ENCODE measurements around the gene SMG7.

SMG7 gene

GRCh38 chr1:183588827-183589226 is 116.5 kb downstream of the SMG7 start:
- no peaks in the 10 kb centered on the region for H3K79me2 ChIP-seq (ENCODE audit: control insufficient read depth, insufficient read depth, low read length, unreplicated experiment)
- H3K27me3 ChIP-seq (ENCODE audit: insufficient read depth, low read length), result no peaks in the 10 kb centered on the region
- H3K4me1 ChIP-seq (ENCODE audit: control insufficient read depth, insufficient read depth, low read length, unreplicated experiment), result peaks cover 12% of the 10 kb centered on the region
- no peak overlapping the region for H3K4me3 ChIP-seq (ENCODE audit: low read depth, low read length)
- no peaks in the 10 kb centered on the region for H3K36me3 ChIP-seq (ENCODE audit: insufficient read depth, low read length)
- no peak overlapping the region for H3K27ac ChIP-seq (ENCODE audit: low read depth, low read length)
- no peak overlapping the region for H2AFZ ChIP-seq (ENCODE audit: low read length, unreplicated experiment)

- peaks cover 12% of the 10 kb centered on the region for H3K4me1 ChIP-seq (ENCODE audit: control insufficient read depth, insufficient read depth, low read length, unreplicated experiment)
- no peak overlapping the region for H3K4me3 ChIP-seq (ENCODE audit: low read depth, low read length)
- H3K79me2 ChIP-seq (ENCODE audit: control insufficient read depth, insufficient read depth, low read length, unreplicated experiment), result no peaks in the 10 kb centered on the region
- no peak overlapping the region for H3K27ac ChIP-seq (ENCODE audit: low read depth, low read length)
- H3K36me3 ChIP-seq (ENCODE audit: insufficient read depth, low read length), result no peaks in the 10 kb centered on the region
- no peaks in the 10 kb centered on the region for H3K27me3 ChIP-seq (ENCODE audit: insufficient read depth, low read length)
- H2AFZ ChIP-seq (ENCODE audit: low read length, unreplicated experiment), result no peak overlapping the region
Observed at GRCh38 chr1:183589384-183589783, 117.1 kb downstream of the SMG7 start.

GRCh38 chr1:183589874-183590243 is 117.6 kb downstream of the SMG7 start:
- Histone ChIP-seq H3K79me2 (ENCODE audit: control insufficient read depth, insufficient read depth, low read length, unreplicated experiment) (no peaks in the 10 kb centered on the region), H3K4me3 (ENCODE audit: low read depth, low read length) (no peak overlapping the region), H3K27ac (ENCODE audit: low read depth, low read length) (no peak overlapping the region), H3K36me3 (ENCODE audit: insufficient read depth, low read length) (no peaks in the 10 kb centered on the region), H2AFZ (ENCODE audit: low read length, unreplicated experiment) (no peak overlapping the region), H3K4me1 (ENCODE audit: control insufficient read depth, insufficient read depth, low read length, unreplicated experiment) (peaks cover 12% of the 10 kb centered on the region), H3K27me3 (ENCODE audit: insufficient read depth, low read length) (no peaks in the 10 kb centered on the region)

GRCh38 chr1:183590244-183591191 is 118.2 kb downstream of the SMG7 start, which contains the start of gene NCF2:
NCF2 (minus strand) TSS chr1:183590459; CDS start chr1:183590329, 130 bp downstream.
- no peaks in the 10 kb centered on the region for H3K36me3 ChIP-seq (ENCODE audit: insufficient read depth, low read length)
- no peaks in the 10 kb centered on the region for H3K27me3 ChIP-seq (ENCODE audit: insufficient read depth, low read length)
- no peak within 1 kb of the TSS for H3K4me3 ChIP-seq (ENCODE audit: low read depth, low read length)
- H3K4me1 ChIP-seq (ENCODE audit: control insufficient read depth, insufficient read depth, low read length, unreplicated experiment), result peaks cover 12% of the 10 kb centered on the region
- H2AFZ ChIP-seq (ENCODE audit: low read length, unreplicated experiment), result no peak within 1 kb of the TSS
- H3K27ac ChIP-seq (ENCODE audit: low read depth, low read length), result no peak within 1 kb of the TSS
- no peaks in the 10 kb centered on the region for H3K79me2 ChIP-seq (ENCODE audit: control insufficient read depth, insufficient read depth, low read length, unreplicated experiment)

GRCh38 chr1:183592733-183593132 is 120.4 kb downstream of the SMG7 start:
- no peak overlapping the region for H2AFZ ChIP-seq (ENCODE audit: low read length, unreplicated experiment)
- no peak overlapping the region for H3K27ac ChIP-seq (ENCODE audit: low read depth, low read length)
- H3K27me3 ChIP-seq (ENCODE audit: insufficient read depth, low read length), result no peaks in the 10 kb centered on the region
- no peaks in the 10 kb centered on the region for H3K79me2 ChIP-seq (ENCODE audit: control insufficient read depth, insufficient read depth, low read length, unreplicated experiment)
- H3K4me3 ChIP-seq (ENCODE audit: low read depth, low read length), result no peak overlapping the region
- H3K4me1 ChIP-seq (ENCODE audit: control insufficient read depth, insufficient read depth, low read length, unreplicated experiment), result peaks cover 12% of the 10 kb centered on the region
- no peaks in the 10 kb centered on the region for H3K36me3 ChIP-seq (ENCODE audit: insufficient read depth, low read length)

GRCh38 chr1:183593356-183593755 is 121.1 kb downstream of the SMG7 start:
- no peak overlapping the region for H2AFZ ChIP-seq (ENCODE audit: low read length, unreplicated experiment)

GRCh38 chr1:183595537-183595936 is 123.2 kb downstream of the SMG7 start:
- Histone ChIP-seq H3K27ac (ENCODE audit: low read depth, low read length) (no peak overlapping the region), H3K79me2 (ENCODE audit: control insufficient read depth, insufficient read depth, low read length, unreplicated experiment) (no peaks in the 10 kb centered on the region), H3K36me3 (ENCODE audit: insufficient read depth, low read length) (no peaks in the 10 kb centered on the region), H3K4me3 (ENCODE audit: low read depth, low read length) (no peak overlapping the region), H2AFZ (ENCODE audit: low read length, unreplicated experiment) (no peak overlapping the region), H3K4me1 (ENCODE audit: control insufficient read depth, insufficient read depth, low read length, unreplicated experiment) (peaks cover 7% of the 10 kb centered on the region), H3K27me3 (ENCODE audit: insufficient read depth, low read length) (no peaks in the 10 kb centered on the region)

More at GRCh38 chr1:183593356-183593755, 121.1 kb downstream of the SMG7 start:
- Histone ChIP-seq H3K4me1 (ENCODE audit: control insufficient read depth, insufficient read depth, low read length, unreplicated experiment) (peaks cover 12% of the 10 kb centered on the region), H3K27ac (ENCODE audit: low read depth, low read length) (no peak overlapping the region), H3K36me3 (ENCODE audit: insufficient read depth, low read length) (no peaks in the 10 kb centered on the region), H3K27me3 (ENCODE audit: insufficient read depth, low read length) (no peaks in the 10 kb centered on the region), H3K79me2 (ENCODE audit: control insufficient read depth, insufficient read depth, low read length, unreplicated experiment) (no peaks in the 10 kb centered on the region), H3K4me3 (ENCODE audit: low read depth, low read length) (no peak overlapping the region)

GRCh38 chr1:183596500-183596899 is 124.2 kb downstream of the SMG7 start:
- Histone ChIP-seq H3K27me3 (ENCODE audit: insufficient read depth, low read length) (no peaks in the 10 kb centered on the region), H3K4me3 (ENCODE audit: low read depth, low read length) (no peak overlapping the region)

GRCh38 chr1:183597656-183598347 is 125.5 kb downstream of the SMG7 start:
- Histone ChIP-seq H3K79me2 (ENCODE audit: control insufficient read depth, insufficient read depth, low read length, unreplicated experiment) (no peaks in the 10 kb centered on the region), H2AFZ (ENCODE audit: low read length, unreplicated experiment) (no peak overlapping the region), H3K4me3 (ENCODE audit: low read depth, low read length) (no peak overlapping the region), H3K27me3 (ENCODE audit: insufficient read depth, low read length) (no peaks in the 10 kb centered on the region), H3K27ac (ENCODE audit: low read depth, low read length) (no peak overlapping the region), H3K36me3 (ENCODE audit: insufficient read depth, low read length) (no peaks in the 10 kb centered on the region), H3K4me1 (ENCODE audit: control insufficient read depth, insufficient read depth, low read length, unreplicated experiment) (peaks cover 5% of the 10 kb centered on the region)

More at GRCh38 chr1:183596500-183596899, 124.2 kb downstream of the SMG7 start:
- Histone ChIP-seq H2AFZ (ENCODE audit: low read length, unreplicated experiment) (no peak overlapping the region), H3K4me1 (ENCODE audit: control insufficient read depth, insufficient read depth, low read length, unreplicated experiment) (peaks cover 5% of the 10 kb centered on the region), H3K79me2 (ENCODE audit: control insufficient read depth, insufficient read depth, low read length, unreplicated experiment) (no peaks in the 10 kb centered on the region), H3K36me3 (ENCODE audit: insufficient read depth, low read length) (no peaks in the 10 kb centered on the region), H3K27ac (ENCODE audit: low read depth, low read length) (no peak overlapping the region)

- no peaks in the 10 kb centered on the region for H3K79me2 ChIP-seq (ENCODE audit: control insufficient read depth, insufficient read depth, low read length, unreplicated experiment)
- H2AFZ ChIP-seq (ENCODE audit: low read length, unreplicated experiment), result no peak overlapping the region
- no peaks in the 10 kb centered on the region for H3K27me3 ChIP-seq (ENCODE audit: insufficient read depth, low read length)
- peaks cover 5% of the 10 kb centered on the region for H3K4me1 ChIP-seq (ENCODE audit: control insufficient read depth, insufficient read depth, low read length, unreplicated experiment)
- H3K4me3 ChIP-seq (ENCODE audit: low read depth, low read length), result no peak overlapping the region
- H3K27ac ChIP-seq (ENCODE audit: low read depth, low read length), result no peak overlapping the region
- H3K36me3 ChIP-seq (ENCODE audit: insufficient read depth, low read length), result no peaks in the 10 kb centered on the region
Observed at GRCh38 chr1:183598386-183598785, 126.1 kb downstream of the SMG7 start.
